H1 (cell line): ENCODE measurements around the gene LYRM4. TPM values are rescaled to one million over a fixed set of nuclear protein-coding genes. Genes with fewer than 3 reads are reported as not detected.

ENCODE experiments used
- CTCF ChIA-PET: fragments of 300-600 bp; sonication (Branson Sonifier 250); formaldehyde crosslinking; loops from one replicate; lab custom pipeline; 2021; ENCODE audit not compliant: partially characterized antibody; lab: Charles Lee
- POLR2A ChIA-PET: fragments of 300-600 bp; sonication (Branson Sonifier 250); formaldehyde crosslinking; loops from one replicate; lab custom pipeline; 2021; ENCODE audit warnings: inconsistent platforms; ENCODE audit not compliant: partially characterized antibody; lab: Charles Lee
- DNase-seq, 2 experiments: peaks; one replicate each; pipeline versions ENCODE4 v3.0.0 to v3.0.0-alpha.2; 2010 to 2022; ENCODE audit warnings: low spot score in 2 of 2, low read depth in 1 of 2, mixed read lengths in 1 of 2
- FAIRE-seq: peaks from 2 replicates; lab custom pipeline; 2011; peaks lifted over from hg19 to GRCh38; lab: Jason Lieb, UNC
- H2AFZ ChIP-seq: 2 replicates; pipeline ENCODE4 v1.8.1; 2012; ENCODE audit warnings: low read length, inconsistent platforms
- H2AK5ac ChIP-seq: 2 replicates; pipeline ENCODE4 v1.6.1; 2013; ENCODE audit warnings: low read depth, low read length
- H2BK120ac ChIP-seq: replicated peaks from 2 replicates; pipeline ENCODE3; 2013; ENCODE audit warnings: low read depth, low read length, inconsistent platforms
- H2BK12ac ChIP-seq: 2 replicates; pipeline ENCODE4 v1.6.1; 2013; ENCODE audit warnings: low read depth, low read length
- H2BK15ac ChIP-seq: 2 replicates; pipeline ENCODE4 v1.6.1; 2013; ENCODE audit warnings: low read length
- H2BK20ac ChIP-seq: 2 replicates; pipeline ENCODE4 v1.6.1; 2013; ENCODE audit warnings: low read length
- H2BK5ac ChIP-seq: 2 replicates; pipeline ENCODE4 v1.6.1; 2013; ENCODE audit warnings: low read depth, low read length
- H3K14ac ChIP-seq: 2 replicates; pipeline ENCODE4 v1.6.1; 2013; ENCODE audit warnings: inconsistent platforms; ENCODE audit not compliant: insufficient read length
- H3K18ac ChIP-seq: 2 replicates; pipeline ENCODE4 v1.6.1; 2013; ENCODE audit warnings: low read length; ENCODE audit errors: extremely low read depth
- H3K23ac ChIP-seq: 2 replicates; pipeline ENCODE4 v1.6.1; 2013; ENCODE audit warnings: inconsistent platforms; ENCODE audit not compliant: insufficient read length
- H3K23me2 ChIP-seq: 2 replicates; pipeline ENCODE4 v1.6.1; 2013; ENCODE audit warnings: low read depth, low read length
- H3K27ac ChIP-seq: 2 replicates; pipeline ENCODE4 v1.6.1; 2011; ENCODE audit warnings: low read depth, low read length, inconsistent platforms
- H3K27me3 ChIP-seq, 4 experiments: replicated peaks in 1 of 4; 1 replicate in 1 of 4; 2 replicates in 3 of 4; pipeline versions ENCODE4 v1.6.1 to v1.8.1; 2011 to 2013; ENCODE audit warnings: low read length in 3 of 4, mild to moderate bottlenecking in 3 of 4, inconsistent platforms in 2 of 4, mixed read lengths in 2 of 4, moderate library complexity in 1 of 4; ENCODE audit not compliant: control insufficient read depth in 3 of 4, insufficient read depth in 3 of 4; ENCODE audit errors: extremely low read depth in 1 of 4
- H3K36me3 ChIP-seq, 4 experiments: 2 replicates each; pipeline versions ENCODE4 v1.6.1 to v1.8.1; 2011 to 2013; ENCODE audit warnings: mild to moderate bottlenecking in 4 of 4, low read length in 3 of 4, moderate library complexity in 2 of 4, control low read depth in 1 of 4, inconsistent platforms in 1 of 4; ENCODE audit not compliant: insufficient read depth in 4 of 4, control insufficient read depth in 2 of 4
- H3K4ac ChIP-seq: replicated peaks from 2 replicates; pipeline ENCODE3; 2013; ENCODE audit warnings: low read length, low read depth, mixed read lengths, inconsistent platforms; ENCODE audit not compliant: insufficient read length
- H3K4me1 ChIP-seq, 4 experiments: replicated peaks in 1 of 4; 1 replicate in 1 of 4; 2 replicates in 3 of 4; pipeline versions ENCODE4 v1.6.1 to v1.8.1; 2011 to 2013; ENCODE audit warnings: low read length in 3 of 4, inconsistent platforms in 2 of 4, mixed read lengths in 1 of 4; ENCODE audit not compliant: insufficient read depth in 4 of 4, control insufficient read depth in 3 of 4
- H3K4me2 ChIP-seq, 2 experiments: 2 replicates each; pipeline versions ENCODE4 v1.6.1 to v1.8.1; 2011 to 2013; ENCODE audit warnings: low read depth in 2 of 2, low read length in 2 of 2, control low read depth in 1 of 2, inconsistent platforms in 1 of 2, mild to moderate bottlenecking in 1 of 2; ENCODE audit not compliant: insufficient read depth in 1 of 2
- H3K4me3 ChIP-seq, 4 experiments: fragments of 200-600, 300-600 bp in 1 of 4; sonication (generic), shearing (Covaris generic), sonication (Bioruptor Twin) in 1 of 4; 2 replicates each; pipeline versions ENCODE4 v1.5.1 to v1.8.1; 2011 to 2016; ENCODE audit warnings: low read length in 4 of 4, low read depth in 3 of 4, control low read depth in 2 of 4, inconsistent platforms in 2 of 4, mild to moderate bottlenecking in 2 of 4, mixed read lengths in 1 of 4, moderate library complexity in 1 of 4; ENCODE audit not compliant: insufficient read depth in 2 of 4; ENCODE audit errors: extremely low read depth in 1 of 4
- H3K56ac ChIP-seq: replicated peaks from 2 replicates; pipeline ENCODE3; 2013; ENCODE audit warnings: low read depth, mild to moderate bottlenecking, mixed read lengths, low read length, inconsistent platforms; ENCODE audit not compliant: insufficient read length
- H3K79me1 ChIP-seq: 2 replicates; pipeline ENCODE4 v1.6.1; 2013; ENCODE audit warnings: low read depth, low read length, control low read depth
- H3K79me2 ChIP-seq, 2 experiments: 2 replicates each; pipeline versions ENCODE4 v1.6.1 to v1.8.1; 2012 to 2013; ENCODE audit warnings: low read length in 2 of 2, mild to moderate bottlenecking in 2 of 2, inconsistent platforms in 1 of 2; ENCODE audit not compliant: insufficient read depth in 2 of 2, control insufficient read depth in 1 of 2
- H3K9ac ChIP-seq, 4 experiments: replicated peaks in 1 of 4; 1 replicate in 1 of 4; 2 replicates in 3 of 4; pipeline versions ENCODE4 v1.6.1 to v1.8.1; 2011 to 2013; ENCODE audit warnings: low read depth in 3 of 4, low read length in 3 of 4, control low read depth in 2 of 4, mild to moderate bottlenecking in 2 of 4, moderate library complexity in 2 of 4, inconsistent platforms in 1 of 4; ENCODE audit errors: extremely low read depth in 1 of 4
- H3K9me3 ChIP-seq, 2 experiments: 2 replicates each; pipeline versions ENCODE4 v1.6.1 to v1.8.1; 2012 to 2013; ENCODE audit warnings: mild to moderate bottlenecking in 2 of 2, moderate library complexity in 2 of 2, control low read depth in 1 of 2, inconsistent platforms in 1 of 2, low read depth in 1 of 2, low read length in 1 of 2, mixed read lengths in 1 of 2; ENCODE audit not compliant: insufficient read depth in 2 of 2
- H4K20me1 ChIP-seq, 2 experiments: replicated peaks in 1 of 2; 2 replicates each; pipeline versions ENCODE3 to v1.8.1; 2011 to 2013; ENCODE audit warnings: inconsistent platforms in 2 of 2, low read length in 2 of 2, mild to moderate bottlenecking in 1 of 2; ENCODE audit not compliant: insufficient read depth in 2 of 2, control insufficient read depth in 1 of 2
- H4K5ac ChIP-seq: 2 replicates; pipeline ENCODE4 v1.6.1; 2013; ENCODE audit warnings: low read length, low read depth, mixed read lengths, inconsistent platforms; ENCODE audit not compliant: insufficient read length
- H4K8ac ChIP-seq: 2 replicates; pipeline ENCODE4 v1.8.0; 2013; ENCODE audit warnings: mild to moderate bottlenecking, moderate library complexity, low read length, inconsistent platforms; ENCODE audit not compliant: insufficient read depth; ENCODE audit errors: extremely low read depth
- H4K91ac ChIP-seq: replicated peaks from 2 replicates; pipeline ENCODE3; 2013; ENCODE audit warnings: low read length, mixed read lengths, inconsistent platforms; ENCODE audit not compliant: insufficient read length
- ATF3 ChIP-seq: IDR thresholded peaks from 2 replicates; pipeline ENCODE4 v1.6.1; 2011; ENCODE audit warnings: low read depth, mild to moderate bottlenecking, low read length; ENCODE audit not compliant: insufficient read depth
- E2F6 ChIP-seq: IDR thresholded peaks from 2 replicates; pipeline ENCODE4 v1.6.1; 2012; ENCODE audit warnings: inconsistent platforms
- GABPA ChIP-seq: IDR thresholded peaks from 2 replicates; pipeline ENCODE4 v1.6.1; 2011; ENCODE audit warnings: mild to moderate bottlenecking, low read length, moderate library complexity, borderline replicate concordance; ENCODE audit not compliant: insufficient read depth
- GTF2F1 ChIP-seq: IDR thresholded peaks from 2 replicates; pipeline ENCODE4 v1.6.1; 2012; ENCODE audit warnings: low read depth, low read length, improper control_type of control experiment, borderline replicate concordance
- HDAC6 ChIP-seq: IDR thresholded peaks from one replicate; pipeline ENCODE4 v1.7.1; 2012; ENCODE audit warnings: low read depth, mild to moderate bottlenecking, inconsistent platforms, low read length, moderate library complexity
- KDM5A ChIP-seq: fragments of 200-600 bp; IDR thresholded peaks from 2 replicates; pipeline ENCODE4 v1.7.1; 2012; ENCODE audit warnings: mild to moderate bottlenecking, low read length, inconsistent platforms, mixed read lengths
- NRF1 ChIP-seq: IDR thresholded peaks from 2 replicates; pipeline ENCODE4 v1.6.1; 2011; ENCODE audit warnings: mild to moderate bottlenecking, low read depth, low read length, improper control_type of control experiment
- POLR2A ChIP-seq, 2 experiments: IDR thresholded peaks; 1 replicate in 1 of 2; 2 replicates in 1 of 2; pipeline ENCODE4 v1.6.1; 2011; ENCODE audit warnings: low read depth in 2 of 2, low read length in 2 of 2, mild to moderate bottlenecking in 2 of 2; ENCODE audit errors: control extremely low read depth in 1 of 2
- SAP30 ChIP-seq: fragments of 300-600 bp; sonication (generic); IDR thresholded peaks from 2 replicates; pipeline ENCODE4 v1.7.1; 2012; ENCODE audit warnings: low read length, moderate library complexity, mild to moderate bottlenecking, inconsistent platforms; ENCODE audit not compliant: insufficient read depth, insufficient replicate concordance
- SIRT6 ChIP-seq: IDR thresholded peaks from one replicate; pipeline ENCODE4 v1.7.1; 2012; ENCODE audit warnings: low read length, inconsistent platforms
- SP2 ChIP-seq: IDR thresholded peaks from 2 replicates; pipeline ENCODE4 v1.6.1; 2012; ENCODE audit warnings: mild to moderate bottlenecking, low read length, inconsistent platforms
- SP4 ChIP-seq: IDR thresholded peaks from 2 replicates; pipeline ENCODE4 v1.6.1; 2012; ENCODE audit warnings: low read length, inconsistent platforms
- TAF1 ChIP-seq: IDR thresholded peaks from 2 replicates; pipeline ENCODE4 v1.6.1; 2011; ENCODE audit warnings: mild to moderate bottlenecking, low read depth, low read length
- TAF7 ChIP-seq: optimal IDR thresholded peaks from 2 replicates; pipeline ENCODE3; 2011; ENCODE audit warnings: low read depth, mild to moderate bottlenecking, inconsistent platforms, low read length, moderate library complexity, borderline replicate concordance
- whole genome bisulfite sequencing, 2 experiments: shearing (Covaris generic) in 1 of 2; methylation state at CpG; one replicate each; pipeline versions ENCODE4 v1.1.6 to v1.1.7; 2013 to 2015; ENCODE audit warnings: low lambda C conversion rate in 2 of 2, mixed read lengths in 2 of 2, inconsistent platforms in 1 of 2, low coverage in 1 of 2, missing lambda C conversion rate in 1 of 2; ENCODE audit not compliant: insufficient replicate concordance in 2 of 2, insufficient coverage in 1 of 2, insufficient read length in 1 of 2; ENCODE audit errors: extremely low coverage in 1 of 2, missing lambda C conversion rate in 1 of 2; 5-methylcytosine and 5-hydroxymethylcytosine counted together
- polyA plus RNA-seq, 7 experiments: library from polyadenylated mRNA; depleted of rRNA in 3 of 7; stranded (reverse) in 5 of 7; unstranded in 2 of 7; fragments of >200 nt in 5 of 7; fragments of 200-250 nt in 2 of 7; gene quantifications; 1 replicate in 5 of 7; 2 replicates in 1 of 7; 4 replicates in 1 of 7; pipeline versions ENCODE4 v1.2.1 to v1.2.3, GENCODE V29; 2011 to 2013; ENCODE audit warnings: missing spikeins in 2 of 7, mixed read lengths in 2 of 7
- total RNA-seq: library from RNA; stranded (reverse); fragmentation: NEBNext Ultra II Directional; extraction: Animal tissue kit (Norgen Biotek cat#: 25700); gene quantifications from 2 replicates; pipeline ENCODE4 v1.2.1, GENCODE V29; 2021

LYRM4 gene
- total and polyA plus RNA-seq, 2 of the 8 experiments (the other 6 are each of a cell fraction or from before 2014, with no cell fraction given): 56.6 to 62.8 TPM

GRCh38 chr6:5094327-5094726, 166.4 kb downstream of the LYRM4 start:
- Histone ChIP-seq H4K5ac (no peak overlapping the region), H3K14ac (no peak overlapping the region), H3K4ac (no peak overlapping the region), H2AFZ (no peak overlapping the region), H4K8ac (no peak overlapping the region), H3K4me2 (no peak overlapping the region), H4K20me1 (peaks cover 0 to 4% of the 10 kb centered on the region in 2 experiments), H3K27me3 (no peaks in the 10 kb centered on the region; a peak in 3 of 7 replicates), H4K91ac (no peak overlapping the region), H3K27ac (no peak overlapping the region), H3K79me1 (no peaks in the 10 kb centered on the region), H2BK5ac (no peak overlapping the region), H3K4me3 (no peak overlapping the region), H2BK120ac (no peak overlapping the region), H3K56ac (no peak overlapping the region), H3K4me1 (no peaks in the 10 kb centered on the region), H2BK15ac (no peak overlapping the region), H2BK12ac (no peak overlapping the region), H3K23me2 (no peaks in the 10 kb centered on the region), H3K18ac (no peak overlapping the region), H2BK20ac (no peak overlapping the region), H3K23ac (no peak overlapping the region), H2AK5ac (no peak overlapping the region), H3K9me3 (no peaks in the 10 kb centered on the region), H3K79me2 (no peaks in the 10 kb centered on the region), H3K36me3 (no peaks in the 10 kb centered on the region), H3K9ac (no peak overlapping the region)
- 86% methylated on average over 3 of the region's 3 CpGs; no CpG with 5 or more reads in 1 of the 2 experiments for WGBS, 2 experiments
- ChIA-PET POLR2A (no interaction called here), CTCF (no interaction called here)
- TF ChIP-seq TAF7: no peak
- TF ChIP-seq GABPA: no peak
- no peak for TF ChIP-seq GTF2F1
- TF ChIP-seq KDM5A: no peak
- no peak for TF ChIP-seq SAP30
- TF ChIP-seq SP4: no peak
- TF ChIP-seq SIRT6: no peak
- no peak for TF ChIP-seq TAF1
- no peak for TF ChIP-seq SP2
- no peak for TF ChIP-seq POLR2A (IDR thresholded peaks at IDR 0.05; ENCODE audit: control extremely low read depth in 1 of 2, low read depth in 2 of 2, low read length in 2 of 2)
- no peak for TF ChIP-seq ATF3
- TF ChIP-seq HDAC6: no peak
- no peak for TF ChIP-seq NRF1
- TF ChIP-seq E2F6: no peak
- FAIRE-seq (no peak), DNase-seq (no peak)
